ENCODE measurements around the gene MFSD8.
"Not testable (repeated sequence)": the region's sequence is repeated elsewhere in the genome, so short reads cannot be mapped to it uniquely, and the experiment has no call there.

Gene MFSD8

GRCh38 chr4:127936974-127937373 lies 28.0 kb downstream of the MFSD8 start:
- DNase-seq (ENCODE audit: low read depth): no peak

GRCh38 chr4:127931836-127932235 lies 33.1 kb downstream of the MFSD8 start:
- DNase-seq (ENCODE audit: low read depth): not testable (repeated sequence)

- no peak for DNase-seq (ENCODE audit: low read depth)
Observed at GRCh38 chr4:127930175-127930574, 34.8 kb downstream of the MFSD8 start.

GRCh38 chr4:127925720-127926119 lies 39.3 kb downstream of the MFSD8 start:
- DNase-seq (ENCODE audit: low read depth): not testable (repeated sequence)

- no peak for DNase-seq (ENCODE audit: low read depth)
Observed at GRCh38 chr4:127922226-127922625, 42.7 kb downstream of the MFSD8 start.

GRCh38 chr4:127920521-127920920 lies 44.5 kb downstream of the MFSD8 start:
- no peak for DNase-seq (ENCODE audit: low read depth)

GRCh38 chr4:127917151-127917550 lies 47.8 kb downstream of the MFSD8 start:
- no peak for DNase-seq (ENCODE audit: low read depth)

- DNase-seq (ENCODE audit: low read depth): no peak
Observed at GRCh38 chr4:127916512-127916911, 48.5 kb downstream of the MFSD8 start.

- no peak for DNase-seq (ENCODE audit: low read depth)
Observed at GRCh38 chr4:127905029-127905428, 59.9 kb downstream of the MFSD8 start.

- DNase-seq (ENCODE audit: low read depth): not testable (repeated sequence)
Observed at GRCh38 chr4:127899682-127900081, 65.3 kb downstream of the MFSD8 start.

GRCh38 chr4:127896528-127896927 lies 68.4 kb downstream of the MFSD8 start:
- no peak for DNase-seq (ENCODE audit: low read depth)

GRCh38 chr4:127896069-127896468 lies 68.9 kb downstream of the MFSD8 start:
- no peak for DNase-seq (ENCODE audit: low read depth)

- no peak for DNase-seq (ENCODE audit: low read depth)
Observed at GRCh38 chr4:127889903-127890302, 75.1 kb downstream of the MFSD8 start.

GRCh38 chr4:127888559-127888958 lies 76.4 kb downstream of the MFSD8 start:
- DNase-seq (ENCODE audit: low read depth): no peak

GRCh38 chr4:127881563-127881864 lies 83.5 kb downstream of the MFSD8 start:
- DNase-seq (ENCODE audit: low read depth): no peak

- DNase-seq (ENCODE audit: low read depth): peak; percentile 81
Observed at GRCh38 chr4:127880763-127881562, 84.0 kb downstream of the MFSD8 start, which contains the start of gene PLK4. TSS of gene PLK4 (plus strand) at chr4:127880893. CDS start at chr4:127881135, 242 bp downstream.

GRCh38 chr4:127875791-127876190 lies 89.2 kb downstream of the MFSD8 start:
- no peak for DNase-seq (ENCODE audit: low read depth)

GRCh38 chr4:127870688-127871087 lies 94.3 kb downstream of the MFSD8 start:
- no peak for DNase-seq (ENCODE audit: low read depth)

GRCh38 chr4:127870281-127870680 lies 94.7 kb downstream of the MFSD8 start:
- no peak for DNase-seq (ENCODE audit: low read depth)

GRCh38 chr4:127868196-127868595 lies 96.8 kb downstream of the MFSD8 start:
- no peak for DNase-seq (ENCODE audit: low read depth)
